Measurements from ENCODE around the gene GSDMA.
"Not testable (repeated sequence)": the region's sequence is repeated elsewhere in the genome, so short reads cannot be mapped to it uniquely, and the experiment has no call there.

Gene GSDMA

GRCh38 chr17:39996162-39996561 is 33.4 kb downstream of the GSDMA start:
- DNase-seq (ENCODE audit: low read depth): no peak
- TF ChIP-seq CTCF (IDR thresholded peaks at IDR 0.05; ENCODE audit: insufficient read depth, low read depth, low read length, missing control alignments): no peak
- H3K4me3 ChIP-seq (ENCODE audit: low read length): no peak overlapping the region

- no peak overlapping the region for H3K4me3 ChIP-seq (ENCODE audit: low read length)
- no peak for DNase-seq (ENCODE audit: low read depth)
- no peak for TF ChIP-seq CTCF (IDR thresholded peaks at IDR 0.05; ENCODE audit: insufficient read depth, low read depth, low read length, missing control alignments)
Measured at GRCh38 chr17:39996800-39997199, 34.0 kb downstream of the GSDMA start.

GRCh38 chr17:39997543-39997942 is 34.7 kb downstream of the GSDMA start:
- DNase-seq (ENCODE audit: low read depth): no peak
- H3K4me3 ChIP-seq (ENCODE audit: low read length): no peak overlapping the region
- no peak for TF ChIP-seq CTCF (IDR thresholded peaks at IDR 0.05; ENCODE audit: insufficient read depth, low read depth, low read length, missing control alignments)

GRCh38 chr17:39999067-39999466 is 36.3 kb downstream of the GSDMA start:
- H3K4me3 ChIP-seq (ENCODE audit: low read length): no peak overlapping the region
- no peak for TF ChIP-seq CTCF (IDR thresholded peaks at IDR 0.05; ENCODE audit: insufficient read depth, low read depth, low read length, missing control alignments)
- DNase-seq (ENCODE audit: low read depth): no peak

GRCh38 chr17:40000161-40000560 is 37.4 kb downstream of the GSDMA start:
- no peak for DNase-seq (ENCODE audit: low read depth)
- no peak for TF ChIP-seq CTCF (IDR thresholded peaks at IDR 0.05; ENCODE audit: insufficient read depth, low read depth, low read length, missing control alignments)
- H3K4me3 ChIP-seq (ENCODE audit: low read length): no peak overlapping the region

GRCh38 chr17:40001335-40001734 is 38.5 kb downstream of the GSDMA start:
- not testable (repeated sequence) for DNase-seq (ENCODE audit: low read depth); H3K4me3 ChIP-seq (ENCODE audit: low read length)

GRCh38 chr17:40004072-40004471 is 41.3 kb downstream of the GSDMA start:
- no peak for TF ChIP-seq CTCF (IDR thresholded peaks at IDR 0.05; ENCODE audit: insufficient read depth, low read depth, low read length, missing control alignments)
- no peak for DNase-seq (ENCODE audit: low read depth)
- no peak overlapping the region for H3K4me3 ChIP-seq (ENCODE audit: low read length)

- no peak for TF ChIP-seq CTCF (IDR thresholded peaks at IDR 0.05; ENCODE audit: insufficient read depth, low read depth, low read length, missing control alignments)
Measured at GRCh38 chr17:40004712-40005111, 41.9 kb downstream of the GSDMA start.

More at GRCh38 chr17:40004712-40005111, 41.9 kb downstream of the GSDMA start:
- no peak overlapping the region for H3K4me3 ChIP-seq (ENCODE audit: low read length)
- no peak for DNase-seq (ENCODE audit: low read depth)
